ENCODE data around the gene SLC39A11. TPM values are rescaled to one million over a fixed set of nuclear protein-coding genes. Genes with fewer than 3 reads are reported as not detected.
A peak's percentile ranks its signal among the peaks of the same experiment; 100 is the strongest.

SLC39A11 gene
- total RNA-seq, 1 donor from 2014 or later = 16.3 TPM

DNA sequence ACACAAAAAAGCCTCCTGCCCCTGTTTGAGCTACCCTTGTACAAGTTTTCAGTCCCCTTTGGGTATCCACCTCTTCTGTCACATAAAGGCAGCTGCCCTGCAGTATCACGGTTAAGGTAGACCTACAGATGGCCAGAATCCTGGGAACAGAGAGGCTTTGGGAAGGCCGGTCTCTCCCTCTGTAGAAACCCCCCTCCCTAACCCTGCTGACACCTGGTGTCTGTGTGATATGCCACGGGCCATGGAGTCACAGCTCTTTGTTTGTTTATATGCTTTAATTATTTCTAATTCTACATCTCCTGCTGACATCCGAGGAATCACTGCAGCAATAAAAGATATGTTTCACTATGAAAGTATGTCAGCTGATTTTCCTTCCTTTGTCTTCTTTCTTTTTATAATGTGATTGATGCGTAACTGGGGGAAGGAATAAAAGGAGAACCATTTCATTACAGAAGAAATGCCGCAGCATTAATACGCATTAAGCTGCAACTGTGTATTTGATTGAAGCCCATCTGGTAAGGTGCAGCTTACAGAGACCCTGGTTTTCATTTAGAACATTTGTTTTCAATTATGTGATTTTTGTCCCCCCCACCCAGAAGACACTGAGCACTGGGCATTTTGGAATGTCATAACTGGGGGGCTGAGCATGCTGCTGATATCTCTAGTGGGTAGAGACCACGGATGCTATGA, 142.1 kb downstream of the SLC39A11 start:
- Mint-ChIP-seq H3K4me3 (ENCODE audit: unreplicated experiment) (no peak overlapping the region), H3K27me3 (ENCODE audit: unreplicated experiment) (peaks cover 3% of the 10 kb centered on the region), H3K9me3 (ENCODE audit: unreplicated experiment) (peaks cover 6% of the 10 kb centered on the region), H3K36me3 (ENCODE audit: unreplicated experiment) (no peaks in the 10 kb centered on the region), H3K4me1 (ENCODE audit: low read depth, unreplicated experiment) (peaks cover 43% of the 10 kb centered on the region), H3K27ac (ENCODE audit: unreplicated experiment) (no peak overlapping the region)
- DNase-seq = no peak
- no peak for TF ChIP-seq CTCF (IDR thresholded peaks at IDR 0.05; ENCODE audit: partially characterized antibody, unreplicated experiment)

DNA sequence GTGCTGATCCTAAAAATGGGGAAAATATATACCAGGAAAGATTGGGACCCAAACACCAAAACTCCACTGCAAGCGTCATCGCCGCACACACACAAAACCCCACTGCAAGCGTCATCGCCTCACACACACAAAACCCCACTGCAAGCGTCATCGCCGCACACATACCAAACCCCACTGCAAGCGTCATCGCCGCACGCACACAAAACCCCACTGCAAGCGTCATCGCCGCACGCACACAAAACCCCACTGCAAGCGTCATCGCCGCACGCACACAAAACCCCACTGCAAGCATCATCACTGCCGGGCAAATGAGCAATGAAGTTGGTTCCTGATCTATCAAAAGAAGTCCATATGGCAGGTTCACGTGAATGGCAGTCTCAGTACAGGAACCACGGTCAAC, 144.4 kb downstream of the SLC39A11 start:
- no peak for DNase-seq
- peaks cover 9% of the 10 kb centered on the region for H3K9me3 Mint-ChIP-seq (ENCODE audit: unreplicated experiment)
- no peak overlapping the region for H3K4me3 Mint-ChIP-seq (ENCODE audit: unreplicated experiment)
- H3K27ac Mint-ChIP-seq (ENCODE audit: unreplicated experiment) = no peak overlapping the region
- peaks cover 56% of the 10 kb centered on the region for H3K4me1 Mint-ChIP-seq (ENCODE audit: low read depth, unreplicated experiment)
- H3K27me3 Mint-ChIP-seq (ENCODE audit: unreplicated experiment) = peaks cover 3% of the 10 kb centered on the region
- no peak for TF ChIP-seq CTCF (IDR thresholded peaks at IDR 0.05; ENCODE audit: partially characterized antibody, unreplicated experiment)
- H3K36me3 Mint-ChIP-seq (ENCODE audit: unreplicated experiment) = no peaks in the 10 kb centered on the region

DNA sequence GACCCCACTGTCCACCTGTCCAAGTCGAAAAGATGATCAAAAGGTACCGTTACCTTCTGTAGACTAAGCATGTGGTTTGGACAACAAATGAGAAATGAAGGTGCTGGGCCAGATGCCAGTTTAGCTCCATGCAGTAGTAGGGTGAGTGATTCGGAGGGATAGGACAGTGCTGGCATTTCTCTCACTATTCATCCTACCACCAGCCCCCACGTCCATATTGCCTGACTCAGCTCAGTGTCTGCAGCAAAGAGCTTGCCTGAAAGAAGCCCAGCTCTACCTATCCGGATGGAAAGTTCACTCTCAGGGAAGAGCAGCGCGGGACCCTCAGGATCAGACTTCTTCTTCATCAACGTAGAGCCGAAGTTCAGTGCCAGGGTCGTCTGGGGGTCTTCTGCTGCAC, 145.0 kb downstream of the SLC39A11 start:
- peaks cover 52% of the 10 kb centered on the region for H3K4me1 Mint-ChIP-seq (ENCODE audit: low read depth, unreplicated experiment)
- peaks cover 5% of the 10 kb centered on the region for H3K27me3 Mint-ChIP-seq (ENCODE audit: unreplicated experiment)
- no peak overlapping the region for H3K4me3 Mint-ChIP-seq (ENCODE audit: unreplicated experiment)
- DNase-seq = no peak
- peaks cover 9% of the 10 kb centered on the region for H3K9me3 Mint-ChIP-seq (ENCODE audit: unreplicated experiment)
- no peaks in the 10 kb centered on the region for H3K36me3 Mint-ChIP-seq (ENCODE audit: unreplicated experiment)
- no peak for TF ChIP-seq CTCF (IDR thresholded peaks at IDR 0.05; ENCODE audit: partially characterized antibody, unreplicated experiment)
- no peak overlapping the region for H3K27ac Mint-ChIP-seq (ENCODE audit: unreplicated experiment)

DNA sequence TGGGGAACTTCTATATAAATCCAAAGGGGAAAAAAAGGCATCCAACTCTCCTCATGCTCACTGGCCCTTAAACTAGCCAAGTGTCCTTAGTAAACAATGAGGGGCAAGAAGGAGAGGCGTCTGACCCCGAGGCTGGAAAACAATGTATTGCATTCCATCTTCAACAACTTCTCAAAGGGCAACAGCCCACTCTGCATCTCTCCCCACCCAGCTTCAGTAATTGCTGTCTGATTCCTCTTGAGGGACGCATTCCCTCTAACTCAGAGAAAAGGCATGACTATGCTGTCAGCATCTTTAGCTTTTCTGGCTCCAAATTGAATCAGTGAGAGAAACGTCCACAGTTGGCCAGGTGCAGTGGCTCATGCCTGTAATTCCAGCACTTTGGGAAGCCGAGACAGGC, 145.8 kb downstream of the SLC39A11 start:
- H3K4me1 Mint-ChIP-seq (ENCODE audit: low read depth, unreplicated experiment) = peaks cover 46% of the 10 kb centered on the region
- TF ChIP-seq CTCF (IDR thresholded peaks at IDR 0.05; ENCODE audit: partially characterized antibody, unreplicated experiment) = no peak
- DNase-seq = no peak
- H3K36me3 Mint-ChIP-seq (ENCODE audit: unreplicated experiment) = no peaks in the 10 kb centered on the region
- peaks cover 9% of the 10 kb centered on the region for H3K9me3 Mint-ChIP-seq (ENCODE audit: unreplicated experiment)
- peaks cover 5% of the 10 kb centered on the region for H3K27me3 Mint-ChIP-seq (ENCODE audit: unreplicated experiment)
- no peak overlapping the region for H3K4me3 Mint-ChIP-seq (ENCODE audit: unreplicated experiment)
- H3K27ac Mint-ChIP-seq (ENCODE audit: unreplicated experiment) = no peak overlapping the region

GRCh38 chr17:72946156-72946555, 146.3 kb downstream of the SLC39A11 start:
- peaks cover 40% of the 10 kb centered on the region for H3K4me1 Mint-ChIP-seq (ENCODE audit: low read depth, unreplicated experiment)
- peaks cover 5% of the 10 kb centered on the region for H3K27me3 Mint-ChIP-seq (ENCODE audit: unreplicated experiment)

More at GRCh38 chr17:72946156-72946555, 146.3 kb downstream of the SLC39A11 start:
- DNase-seq = no peak
- Mint-ChIP-seq H3K4me3 (ENCODE audit: unreplicated experiment) (peak overlapping the region; percentile 3), H3K27ac (ENCODE audit: unreplicated experiment) (no peak overlapping the region), H3K9me3 (ENCODE audit: unreplicated experiment) (peaks cover 6% of the 10 kb centered on the region), H3K36me3 (ENCODE audit: unreplicated experiment) (no peaks in the 10 kb centered on the region)
- no peak for TF ChIP-seq CTCF (IDR thresholded peaks at IDR 0.05; ENCODE audit: partially characterized antibody, unreplicated experiment)
